ENCODE results near the gene PDSS2.

Gene PDSS2

GRCh38 chr6:107110200-107110599 lies 349.2 kb downstream of the PDSS2 start:
- DNase-seq: no peak

GRCh38 chr6:107108201-107108890 lies 351.0 kb downstream of the PDSS2 start:
- no peak for DNase-seq

DNA sequence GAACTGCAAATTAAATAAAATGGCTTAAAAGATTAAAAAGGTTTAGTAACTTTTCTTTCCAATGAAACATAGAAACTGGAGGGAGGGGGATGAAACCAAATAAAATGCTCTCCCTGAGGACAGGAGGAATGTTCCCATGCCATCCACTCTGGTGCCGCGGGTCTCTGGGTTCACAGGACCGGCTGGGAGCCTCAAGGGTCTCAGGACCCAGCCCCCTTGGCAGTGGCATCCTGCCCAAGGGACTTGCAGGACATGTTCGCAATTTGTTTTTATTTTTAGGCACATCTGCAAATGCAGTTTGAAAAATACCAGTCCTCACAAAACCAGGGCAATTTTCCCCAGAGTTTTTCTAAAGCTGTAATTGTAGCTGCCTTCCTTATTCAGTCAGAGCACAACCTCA lies 351.6 kb downstream of the PDSS2 start:
- DNase-seq: no peak

GRCh38 chr6:107106165-107106564 lies 353.2 kb downstream of the PDSS2 start:
- no peak for DNase-seq

DNA sequence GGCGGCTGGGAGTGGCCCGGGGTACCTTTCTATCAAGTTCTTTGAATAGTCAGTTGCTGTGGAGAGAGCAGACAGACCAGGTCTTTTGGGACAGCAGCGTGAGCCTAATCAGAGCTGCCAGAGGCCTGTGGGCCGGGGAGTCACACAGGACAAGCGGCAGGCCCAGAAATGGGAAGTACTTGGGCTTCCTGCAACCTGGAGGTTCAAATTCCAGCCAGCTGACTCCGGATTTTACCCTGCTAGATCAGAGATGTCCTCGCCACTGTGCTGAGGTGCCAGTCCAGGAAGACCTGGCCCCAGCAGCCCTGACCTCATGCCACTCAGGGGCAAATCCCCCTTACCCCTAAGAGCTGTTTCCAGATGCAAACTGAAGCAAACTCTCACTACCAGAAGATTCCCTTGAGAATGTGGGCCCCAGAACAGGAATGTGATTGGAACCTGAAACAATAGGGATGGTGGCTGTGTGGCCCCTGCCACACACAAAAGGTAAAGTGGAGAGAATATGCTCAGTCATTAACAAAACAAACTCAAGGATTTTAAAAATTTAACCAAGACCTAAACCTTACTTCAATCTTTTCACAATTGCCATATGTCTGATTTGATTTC lies 353.8 kb downstream of the PDSS2 start:
- no peak for DNase-seq

GRCh38 chr6:107103082-107103481 lies 356.3 kb downstream of the PDSS2 start:
- DNase-seq: no peak

Measured in CD4-positive, alpha-beta T cell treated with Interleukin-21 for 1 hour (primary cell).